GM04503 (cell line): Measurements from ENCODE around the gene MAPK11.
"Not testable (repeated sequence)": the region's sequence is repeated elsewhere in the genome, so short reads cannot be mapped to it uniquely, and the experiment has no call there.

Experiments used
- DNase-seq: peaks from one replicate; pipeline ENCODE4 v3.0.0-alpha.2; 2012; ENCODE audit warnings: low read depth

The MAPK11 gene

GRCh38 chr22:50276143-50276542 is 6.0 kb upstream of the MAPK11 start:
- DNase-seq = no peak

GRCh38 chr22:50275181-50276055 is 5.2 kb upstream of the MAPK11 start:
- no peak for DNase-seq

GRCh38 chr22:50274771-50275170 is 4.6 kb upstream of the MAPK11 start:
- DNase-seq = no peak

GRCh38 chr22:50274311-50274710 is 4.1 kb upstream of the MAPK11 start:
- DNase-seq = no peak

GRCh38 chr22:50273781-50274180 is 3.6 kb upstream of the MAPK11 start:
- not testable (repeated sequence) for DNase-seq

- DNase-seq = not testable (repeated sequence)
Measured at GRCh38 chr22:50273352-50273751, 3.2 kb upstream of the MAPK11 start.

- no peak for DNase-seq
Measured at GRCh38 chr22:50272044-50272802, 2.0 kb upstream of the MAPK11 start.

- DNase-seq = no peak
Measured at GRCh38 chr22:50271519-50271970, 1.4 kb upstream of the MAPK11 start.

- DNase-seq = no peak
Measured at GRCh38 chr22:50270666-50271394, 650 bp upstream of the MAPK11 start.

GRCh38 chr22:50269573-50269969 is 609 bp downstream of the MAPK11 start:
- DNase-seq = no peak

GRCh38 chr22:50268655-50269113 is 1.5 kb downstream of the MAPK11 start:
- DNase-seq = no peak

- no peak for DNase-seq
Measured at GRCh38 chr22:50267591-50268390, 2.4 kb downstream of the MAPK11 start.

GRCh38 chr22:50266994-50267393 is 3.2 kb downstream of the MAPK11 start:
- DNase-seq = no peak

- DNase-seq = no peak
Measured at GRCh38 chr22:50264946-50265669, 5.1 kb downstream of the MAPK11 start.

GRCh38 chr22:50264104-50264745 is 6.0 kb downstream of the MAPK11 start:
- DNase-seq = no peak

GRCh38 chr22:50262973-50263617 is 7.1 kb downstream of the MAPK11 start:
- no peak for DNase-seq

- no peak for DNase-seq
Measured at GRCh38 chr22:50262460-50262911, 7.7 kb downstream of the MAPK11 start.

GRCh38 chr22:50261615-50262459 is 8.3 kb downstream of the MAPK11 start, which contains the start of gene MAPK12:
TSS of gene MAPK12 (minus strand) at chr22:50261683. CDS start at chr22:50261509, 174 bp downstream.
- no peak for DNase-seq
